Activated CD8-positive, alpha-beta T cell treated with anti-CD3 and anti-CD28 coated beads for 36 hours (primary cell): ENCODE results near the gene RTL10. TPM values are rescaled to one million over a fixed set of nuclear protein-coding genes. Genes with fewer than 3 reads are reported as not detected.

Experiments used
- ATAC-seq: fragments of 200-7000 bp; cut with Tn5 transposase; one replicate; pipeline ENCODE4 v1.10.0; 2021; ENCODE audit warnings: mild to moderate bottlenecking, moderate library complexity
- CTCF ChIA-PET: fragments of 350-600 bp; sonication (Branson Sonifier 250); formaldehyde crosslinking; loops from one replicate; lab custom pipeline; 2021; ENCODE audit warnings: antibody characterized with exemption; lab: Charles Lee
- POLR2A ChIA-PET: fragments of 350-600 bp; sonication (Branson Sonifier 250); formaldehyde crosslinking; loops from one replicate; lab custom pipeline; 2021; ENCODE audit warnings: antibody characterized with exemption; lab: Charles Lee
- DNase-seq: peaks from one replicate; pipeline ENCODE4 v3.0.0-alpha.2; 2020
- H3K27ac Mint-ChIP-seq: one replicate; pipeline ENCODE4 v1.8.0; 2021; ENCODE audit warnings: mild to moderate bottlenecking, mixed read lengths
- H3K27me3 Mint-ChIP-seq: one replicate; pipeline ENCODE4 v1.8.0; 2021; ENCODE audit warnings: mixed read lengths
- H3K36me3 Mint-ChIP-seq: one replicate; pipeline ENCODE4 v1.8.0; 2021; ENCODE audit warnings: low read depth, mixed read lengths
- H3K4me1 Mint-ChIP-seq: one replicate; pipeline ENCODE4 v1.8.0; 2021; ENCODE audit warnings: low read depth, mixed read lengths
- H3K4me3 Mint-ChIP-seq: one replicate; pipeline ENCODE4 v1.8.0; 2021; ENCODE audit warnings: mild to moderate bottlenecking, moderate library complexity, mixed read lengths
- H3K9me3 Mint-ChIP-seq: one replicate; pipeline ENCODE4 v1.8.0; 2021; ENCODE audit warnings: mixed read lengths
- CTCF ChIP-seq: fragments of 200-600 bp; IDR thresholded peaks from one replicate; pipeline ENCODE4 v1.8.0; 2022; ENCODE audit warnings: antibody characterized with exemption, mild to moderate bottlenecking
- intact Hi-C: fragments of 100-400 bp; cut with micrococcal nuclease; formaldehyde crosslinking; loops from one replicate; pipeline ENCODE4 v1.10.0; 2022
- total RNA-seq, 2 experiments: library from RNA; stranded (reverse); gene quantifications; one replicate each; pipeline ENCODE4 v1.2.3, GENCODE V29; 2021

The RTL10 gene
- total RNA-seq, 2 experiments from 2014 or later = 14.7 to 17.4 TPM

- Mint-ChIP-seq H3K27me3 (no peaks in the 10 kb centered on the region), H3K27ac (no peak overlapping the region), H3K9me3 (no peaks in the 10 kb centered on the region), H3K4me1 (peaks cover 68% of the 10 kb centered on the region), H3K4me3 (no peak overlapping the region), H3K36me3 (peaks cover 46% of the 10 kb centered on the region)
- DNase-seq (no peak), ATAC-seq (no peak)
- POLR2A ChIA-PET = interaction anchor here (0.6 to 1.4 kb wide), 2 partner anchors 53 to 86 kb away, joined by 3 to 4 read pairs; no protein-coding TSS in a partner anchor
- no peak for TF ChIP-seq CTCF
- CTCF ChIA-PET = no interaction called here
- intact Hi-C loops = no loop called here
Observed at GRCh38 chr22:19848298-19849224, 6.1 kb downstream of the RTL10 start.

GRCh38 chr22:19847345-19847632 lies 7.4 kb downstream of the RTL10 start:
- Mint-ChIP-seq H3K4me3 (no peak overlapping the region), H3K9me3 (no peaks in the 10 kb centered on the region), H3K4me1 (peaks cover 56% of the 10 kb centered on the region), H3K27ac (no peak overlapping the region), H3K27me3 (no peaks in the 10 kb centered on the region), H3K36me3 (peaks cover 37% of the 10 kb centered on the region)
- DNase-seq (no peak), ATAC-seq (no peak)
- ChIA-PET CTCF (no interaction called here), POLR2A (interaction anchor here (0.8 kb wide), 1 partner anchor 44 kb away, joined by 3 read pairs; no protein-coding TSS in a partner anchor)
- TF ChIP-seq CTCF = no peak
- intact Hi-C loops = no loop called here

- ChIA-PET CTCF (interaction anchor here (1.3 kb wide), 1 partner anchor 64 kb away, joined by 3 read pairs; no protein-coding TSS in a partner anchor), POLR2A (interaction anchor here (0.8 kb wide), 1 partner anchor 45 kb away, joined by 3 read pairs; no protein-coding TSS in a partner anchor)
- ATAC-seq (no peak), DNase-seq (no peak)
- Mint-ChIP-seq H3K27me3 (no peaks in the 10 kb centered on the region), H3K36me3 (peaks cover 31% of the 10 kb centered on the region), H3K4me1 (peaks cover 51% of the 10 kb centered on the region), H3K4me3 (no peak overlapping the region), H3K9me3 (no peaks in the 10 kb centered on the region), H3K27ac (no peak overlapping the region)
- no peak for TF ChIP-seq CTCF
- intact Hi-C loops = no loop called here
Observed at GRCh38 chr22:19846620-19847344, 7.9 kb downstream of the RTL10 start.

- H3K9me3 Mint-ChIP-seq = no peaks in the 10 kb centered on the region
- no peak for TF ChIP-seq CTCF
- peak; percentile 68 for ATAC-seq
- POLR2A ChIA-PET = interaction anchor here (0.6 to 2.5 kb wide), 4 partner anchors 9 to 112 kb away, joined by 3 to 26 read pairs (median 4); partner anchors contain the start of genes GNB1L and RTL10
- CTCF ChIA-PET = interaction anchor here (0.5 to 1.3 kb wide), 5 partner anchors 11 to 738 kb away, joined by 3 to 4 read pairs (median 3); no protein-coding TSS in a partner anchor
- DNase-seq = peak; percentile 52
- no peak overlapping the region for H3K4me3 Mint-ChIP-seq
- intact Hi-C loops = no loop called here
- peaks cover 24% of the 10 kb centered on the region for H3K36me3 Mint-ChIP-seq
- peak overlapping the region; percentile 81 for H3K27ac Mint-ChIP-seq
- peaks cover 40% of the 10 kb centered on the region for H3K4me1 Mint-ChIP-seq
- H3K27me3 Mint-ChIP-seq = no peaks in the 10 kb centered on the region
Observed at GRCh38 chr22:19845054-19845722, 9.5 kb downstream of the RTL10 start.
